MM.1S (cell line): ENCODE data around the gene SAMD4A.

Experiments used
- DNase-seq: peaks from one replicate; pipeline ENCODE4 v3.0.0-alpha.2; 2015
- H2AFZ ChIP-seq: fragments of 300-600 bp; sonication (generic); 2 replicates; pipeline ENCODE4 v1.6.0; 2016; ENCODE audit warnings: antibody characterized with exemption, low read length
- H3F3A ChIP-seq: fragments of 300-600 bp; sonication (generic); 2 replicates; pipeline ENCODE4 v1.6.1; 2016; ENCODE audit warnings: mild to moderate bottlenecking, antibody characterized with exemption, low read length, moderate library complexity, mixed read lengths; ENCODE audit not compliant: insufficient read depth
- H3K27ac ChIP-seq: fragments of 300-600 bp; sonication (generic); 2 replicates; pipeline ENCODE4 v1.5.1; 2016; ENCODE audit warnings: mild to moderate bottlenecking, low read length
- H3K27me3 ChIP-seq: fragments of 300-600 bp; sonication (generic); replicated peaks from 2 replicates; pipeline ENCODE4 v1.6.0; 2016; ENCODE audit warnings: low read length; ENCODE audit not compliant: insufficient read depth
- H3K36me3 ChIP-seq: fragments of 300-600 bp; sonication (generic); replicated peaks from 2 replicates; pipeline ENCODE4 v1.6.1; 2016; ENCODE audit warnings: mild to moderate bottlenecking, low read length, mixed read lengths; ENCODE audit not compliant: insufficient read depth
- H3K4me1 ChIP-seq: fragments of 300-600 bp; sonication (generic); 2 replicates; pipeline ENCODE4 v1.6.1; 2016; ENCODE audit warnings: low read length, mixed read lengths
- H3K4me2 ChIP-seq: fragments of 300-600 bp; sonication (generic); 2 replicates; pipeline ENCODE4 v1.6.0; 2016; ENCODE audit warnings: low read depth, low read length
- H3K4me3 ChIP-seq: fragments of 300-600 bp; sonication (generic); 2 replicates; pipeline ENCODE4 v1.5.1; 2016; ENCODE audit warnings: low read length, mixed read lengths
- H3K79me2 ChIP-seq: fragments of 300-600 bp; sonication (generic); 2 replicates; pipeline ENCODE4 v1.6.1; 2016; ENCODE audit warnings: mixed run types, low read length, mixed read lengths
- H3K9ac ChIP-seq: fragments of 300-600 bp; sonication (generic); 2 replicates; pipeline ENCODE4 v1.6.1; 2016; ENCODE audit warnings: low read length, mixed read lengths
- H3K9me2 ChIP-seq: fragments of 300-600 bp; sonication (generic); replicated peaks from 2 replicates; pipeline ENCODE4 v1.6.1; 2016; ENCODE audit warnings: mild to moderate bottlenecking, low read length, mixed read lengths; ENCODE audit not compliant: insufficient read depth
- H3K9me3 ChIP-seq: fragments of 300-600 bp; sonication (generic); replicated peaks from 2 replicates; pipeline ENCODE4 v1.6.1; 2016; ENCODE audit warnings: mild to moderate bottlenecking, low read length, mixed read lengths; ENCODE audit not compliant: insufficient read depth
- H4K20me1 ChIP-seq: fragments of 300-600 bp; sonication (generic); 2 replicates; pipeline ENCODE4 v1.6.1; 2016; ENCODE audit warnings: mild to moderate bottlenecking, low read length, moderate library complexity, mixed read lengths; ENCODE audit not compliant: insufficient read depth
- CTCF ChIP-seq: fragments of 300-600 bp; sonication (generic); IDR thresholded peaks from 2 replicates; pipeline ENCODE4 v1.5.1; 2016; ENCODE audit warnings: antibody characterized with exemption, low read length, mixed read lengths
- EZH2 ChIP-seq: fragments of 300-600 bp; sonication (generic); optimal IDR thresholded peaks from 2 replicates; pipeline ENCODE3; 2017; ENCODE audit warnings: low read depth, mild to moderate bottlenecking, antibody characterized with exemption, low read length, mixed read lengths
- EZH2phosphoT487 ChIP-seq: fragments of 300-600 bp; sonication (generic); IDR thresholded peaks from 2 replicates; pipeline ENCODE4 v1.6.1; 2018; ENCODE audit warnings: antibody characterized with exemption, low read length

The SAMD4A gene

GRCh38 chr14:54837508-54838149, 270.7 kb downstream of the SAMD4A start:
- Histone ChIP-seq H3K79me2 (no peaks in the 10 kb centered on the region), H3K4me1 (no peaks in the 10 kb centered on the region), H3K36me3 (no peaks in the 10 kb centered on the region), H3K9me2 (no peaks in the 10 kb centered on the region), H3K4me2 (no peak overlapping the region), H3K9me3 (no peaks in the 10 kb centered on the region), H3K9ac (no peak overlapping the region), H3F3A (no peaks in the 10 kb centered on the region), H3K27me3 (no peaks in the 10 kb centered on the region), H4K20me1 (no peaks in the 10 kb centered on the region), H3K4me3 (no peak overlapping the region), H2AFZ (no peak overlapping the region), H3K27ac (no peak overlapping the region)
- TF ChIP-seq CTCF: no peak
- no peak for TF ChIP-seq EZH2
- TF ChIP-seq EZH2phosphoT487: no peak
- no peak for DNase-seq

GRCh38 chr14:54838931-54839512, 272.1 kb downstream of the SAMD4A start:
- Histone ChIP-seq H3K36me3 (no peaks in the 10 kb centered on the region), H3K9me2 (no peaks in the 10 kb centered on the region), H3K79me2 (no peaks in the 10 kb centered on the region), H3K9me3 (no peaks in the 10 kb centered on the region), H3K9ac (no peak overlapping the region), H2AFZ (no peak overlapping the region), H4K20me1 (no peaks in the 10 kb centered on the region), H3K4me3 (no peak overlapping the region), H3K27me3 (no peaks in the 10 kb centered on the region), H3K4me2 (no peak overlapping the region), H3F3A (no peaks in the 10 kb centered on the region), H3K4me1 (no peaks in the 10 kb centered on the region), H3K27ac (no peak overlapping the region)
- TF ChIP-seq CTCF: no peak
- TF ChIP-seq EZH2: no peak
- no peak for TF ChIP-seq EZH2phosphoT487
- DNase-seq: no peak

- Histone ChIP-seq H3K9me2 (no peaks in the 10 kb centered on the region), H3K36me3 (no peaks in the 10 kb centered on the region), H3K4me3 (no peak overlapping the region), H3K79me2 (no peaks in the 10 kb centered on the region), H4K20me1 (no peaks in the 10 kb centered on the region), H3F3A (no peaks in the 10 kb centered on the region), H2AFZ (no peak overlapping the region), H3K9ac (no peak overlapping the region), H3K27ac (no peak overlapping the region), H3K4me2 (no peak overlapping the region), H3K27me3 (no peaks in the 10 kb centered on the region), H3K9me3 (no peaks in the 10 kb centered on the region), H3K4me1 (no peaks in the 10 kb centered on the region)
- no peak for DNase-seq
- no peak for TF ChIP-seq EZH2
- no peak for TF ChIP-seq EZH2phosphoT487
These were observed 272.8 kb downstream of the SAMD4A start for GRCh38 chr14:54839701-54840119.

- no peak for TF ChIP-seq CTCF
- TF ChIP-seq EZH2: no peak
- no peak for TF ChIP-seq EZH2phosphoT487
- Histone ChIP-seq H2AFZ (no peak overlapping the region), H3K9me3 (no peaks in the 10 kb centered on the region), H4K20me1 (no peaks in the 10 kb centered on the region), H3K36me3 (no peaks in the 10 kb centered on the region), H3K27ac (no peak overlapping the region), H3F3A (no peaks in the 10 kb centered on the region), H3K9ac (no peak overlapping the region), H3K79me2 (no peaks in the 10 kb centered on the region), H3K4me1 (no peaks in the 10 kb centered on the region), H3K4me2 (no peak overlapping the region), H3K4me3 (no peak overlapping the region), H3K9me2 (no peaks in the 10 kb centered on the region), H3K27me3 (no peaks in the 10 kb centered on the region)
- no peak for DNase-seq
These were observed 273.4 kb downstream of the SAMD4A start for GRCh38 chr14:54840336-54840735.
